SK-N-SH (cell line): ENCODE measurements around the gene LTK. TPM values are rescaled to one million over a fixed set of nuclear protein-coding genes. Genes with fewer than 3 reads are reported as not detected.

Source experiments
- CTCF ChIA-PET: fragments of 300-600, 350-600 bp; formaldehyde crosslinking; extraction: SDS; loops from one replicate; lab custom pipeline; 2021; lab: Yijun Ruan, JAX
- POLR2A ChIA-PET: fragments of 350-600 bp; sonication (Branson Sonifier 250); formaldehyde crosslinking; extraction: SDS; loops from one replicate; lab custom pipeline; 2020; ENCODE audit warnings: antibody characterized with exemption, inconsistent platforms; lab: Yijun Ruan, JAX
- DNase-seq: peaks from one replicate; pipeline ENCODE4 v3.0.0; 2012
- H2AFZ ChIP-seq: fragments of 200-600 bp; sonication (generic); 2 replicates; pipeline ENCODE4 v1.8.1; 2016; ENCODE audit warnings: antibody characterized with exemption, mild to moderate bottlenecking, low read depth
- H3F3A ChIP-seq: fragments of 200-600 bp; sonication (generic); replicated peaks from 2 replicates; pipeline ENCODE3; 2016; ENCODE audit warnings: antibody characterized with exemption, mild to moderate bottlenecking; ENCODE audit not compliant: insufficient read depth
- H3K27ac ChIP-seq, 2 experiments: fragments of 200-500 bp in 1 of 2; fragments of 200-600 bp in 1 of 2; sonication (Bioruptor generic) in 1 of 2; sonication (generic), shearing (Covaris generic) in 1 of 2; 2 replicates each; pipeline versions ENCODE4 v1.5.1 to v1.6.1; 2014 to 2016; ENCODE audit warnings: low read depth in 2 of 2, inconsistent platforms in 1 of 2, low read length in 1 of 2, mild to moderate bottlenecking in 1 of 2, mixed read lengths in 1 of 2
- H3K27me3 ChIP-seq: fragments of 200-600 bp; sonication (generic), shearing (Covaris generic); 2 replicates; pipeline ENCODE4 v1.6.1; 2016; ENCODE audit warnings: mixed run types; ENCODE audit not compliant: insufficient read depth
- H3K36me3 ChIP-seq, 2 experiments: fragments of 200-500 bp in 1 of 2; fragments of 200-600 bp in 1 of 2; sonication (Bioruptor generic) in 1 of 2; sonication (generic) in 1 of 2; replicated peaks in 1 of 2; 2 replicates each; pipeline versions ENCODE3 to v1.5.1; 2014 to 2016; ENCODE audit warnings: low read length in 1 of 2, mild to moderate bottlenecking in 1 of 2; ENCODE audit not compliant: insufficient read depth in 2 of 2, control insufficient read depth in 1 of 2
- H3K4me1 ChIP-seq, 2 experiments: fragments of 200-500 bp in 1 of 2; fragments of 200-600 bp in 1 of 2; sonication (Bioruptor generic) in 1 of 2; sonication (generic), shearing (Covaris generic) in 1 of 2; 2 replicates each; pipeline versions ENCODE4 v1.5.1 to v1.6.1; 2014 to 2016; ENCODE audit warnings: low read depth in 1 of 2, low read length in 1 of 2, mixed run types in 1 of 2; ENCODE audit not compliant: insufficient read depth in 2 of 2, control insufficient read depth in 1 of 2
- H3K4me2 ChIP-seq: fragments of 200-600 bp; sonication (generic), shearing (Covaris generic); 2 replicates; pipeline ENCODE4 v1.6.1; 2017; ENCODE audit warnings: mixed run types
- H3K4me3 ChIP-seq, 2 experiments: fragments of 200-500 bp in 1 of 2; fragments of 200-600 bp in 1 of 2; sonication (Bioruptor generic) in 1 of 2; sonication (generic), shearing (Covaris generic) in 1 of 2; 2 replicates each; pipeline versions ENCODE4 v1.5.1 to v1.8.1; 2014 to 2016; ENCODE audit warnings: low read depth in 2 of 2, inconsistent platforms in 1 of 2, low read length in 1 of 2, mild to moderate bottlenecking in 1 of 2, mixed read lengths in 1 of 2, moderate library complexity in 1 of 2
- H3K79me2 ChIP-seq: fragments of 200-600 bp; sonication (generic); 2 replicates; pipeline ENCODE4 v1.8.1; 2017; ENCODE audit warnings: mild to moderate bottlenecking; ENCODE audit not compliant: insufficient read depth
- H3K9ac ChIP-seq: fragments of 200-600 bp; sonication (generic); 2 replicates; pipeline ENCODE4 v1.6.1; 2017; ENCODE audit warnings: mixed run types
- H3K9me2 ChIP-seq: fragments of 200-600 bp; sonication (generic); 2 replicates; pipeline ENCODE4 v1.6.1; 2017; ENCODE audit warnings: mixed run types
- H3K9me3 ChIP-seq: fragments of 200-600 bp; sonication (generic); 2 replicates; pipeline ENCODE4 v1.6.1; 2017; ENCODE audit warnings: mixed run types, mild to moderate bottlenecking, moderate library complexity
- H4K20me1 ChIP-seq: fragments of 200-600 bp; sonication (generic); 2 replicates; pipeline ENCODE4 v1.6.1; 2017; ENCODE audit warnings: mild to moderate bottlenecking, mixed run types; ENCODE audit not compliant: insufficient read depth
- CHD2 ChIP-seq: fragments of 150-350 bp; IDR thresholded peaks from 2 replicates; pipeline ENCODE4 v1.6.1; 2018; ENCODE audit warnings: low read length; ENCODE audit not compliant: partially characterized antibody
- ELF1 ChIP-seq: IDR thresholded peaks from 2 replicates; pipeline ENCODE4 v1.4.0; 2012
- FOSL2 ChIP-seq: IDR thresholded peaks from 2 replicates; pipeline ENCODE4 v1.4.0; 2012; ENCODE audit warnings: low read depth, mild to moderate bottlenecking, moderate library complexity, borderline replicate concordance
- FOXM1 ChIP-seq: IDR thresholded peaks from 2 replicates; pipeline ENCODE4 v1.4.0; 2012; ENCODE audit warnings: low read depth, mild to moderate bottlenecking
- NRF1 ChIP-seq: IDR thresholded peaks from 2 replicates; pipeline ENCODE4 v1.6.1; 2012; ENCODE audit warnings: low read depth, mild to moderate bottlenecking, low read length
- POLR2AphosphoS5 ChIP-seq: IDR thresholded peaks from 2 replicates; pipeline ENCODE4 v1.6.1; 2012; ENCODE audit warnings: low read depth, low read length
- RAD21 ChIP-seq: IDR thresholded peaks from 2 replicates; pipeline ENCODE4 v1.6.1; 2012; ENCODE audit warnings: mild to moderate bottlenecking, low read length
- SMC3 ChIP-seq: IDR thresholded peaks from 2 replicates; pipeline ENCODE4 v1.6.1; 2012; ENCODE audit warnings: low read depth, low read length, improper control_type of control experiment
- TAF1 ChIP-seq: IDR thresholded peaks from 2 replicates; pipeline ENCODE4 v1.6.1; 2012; ENCODE audit warnings: low read depth, mild to moderate bottlenecking, low read length, moderate library complexity, borderline replicate concordance
- YY1 ChIP-seq: IDR thresholded peaks from 2 replicates; pipeline ENCODE4 v1.4.0; 2012; ENCODE audit warnings: low read depth, mild to moderate bottlenecking
- WGBS: methylation state at CpG from one replicate; pipeline ENCODE4 v1.1.6; 2017; ENCODE audit warnings: low lambda C conversion rate; 5-methylcytosine and 5-hydroxymethylcytosine counted together
- polyA plus RNA-seq, 3 experiments: library from polyadenylated mRNA; depleted of rRNA; stranded (reverse); fragments of >200 nt; gene quantifications; 2 replicates each; pipeline ENCODE4 v1.2.3, GENCODE V29; 2012
- TF ChIP-seq, protein P1 (sequence below): IDR thresholded peaks from 2 replicates; pipeline ENCODE4; 2012
- TF ChIP-seq, protein P2 (sequence below): fragments of 150-350 bp; IDR thresholded peaks from 2 replicates; pipeline ENCODE4 v1.6.1; 2017; ENCODE audit warnings: antibody characterized with exemption, low read length, low read depth, borderline replicate concordance
- TF ChIP-seq, protein P3 (sequence below): fragments of 150-350 bp; IDR thresholded peaks from 2 replicates; pipeline ENCODE4 v1.6.1; 2016; ENCODE audit warnings: mild to moderate bottlenecking, low read depth, low read length
- TF ChIP-seq, protein P4 (sequence below): IDR thresholded peaks from 2 replicates; pipeline ENCODE4 v1.4.0; 2012; ENCODE audit warnings: low read depth, borderline replicate concordance
- TF ChIP-seq, protein P5 (sequence below): fragments of 200-600 bp; sonication (generic); IDR thresholded peaks from 2 replicates; pipeline ENCODE4 v1.6.1; 2017; ENCODE audit warnings: antibody characterized with exemption, mild to moderate bottlenecking, moderate library complexity

Gene LTK
- polyA plus RNA-seq, 1 of the 3 experiments (the other 2 are of a cell fraction): 0.07 TPM

DNA sequence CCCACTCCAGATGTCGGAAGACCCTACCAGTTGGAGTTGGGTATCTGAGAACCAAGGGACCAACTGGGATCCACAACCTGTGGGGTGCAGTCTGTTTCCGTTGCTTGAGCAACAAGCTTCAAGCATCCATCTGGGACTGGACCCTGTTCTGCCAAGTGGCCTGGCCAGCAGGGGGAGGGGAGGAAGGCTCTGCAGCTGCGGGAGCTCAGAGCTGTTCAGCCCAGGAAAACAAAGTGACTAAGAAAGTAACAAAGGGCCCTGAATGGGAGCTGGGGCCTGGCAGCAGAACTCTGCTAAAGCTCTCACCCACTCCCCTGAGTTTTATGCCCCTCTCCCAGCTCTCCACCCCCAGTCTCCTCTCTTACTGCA lies 48.1 kb upstream of the LTK start:
- CTCF ChIA-PET: interaction anchor here (0.8 to 3.3 kb wide), 6 partner anchors 9 to 250 kb away, joined by 3 to 10 read pairs (median 7); no protein-coding TSS in a partner anchor
- H3K27ac ChIP-seq: no peak overlapping the region
- no peak for DNase-seq

DNA sequence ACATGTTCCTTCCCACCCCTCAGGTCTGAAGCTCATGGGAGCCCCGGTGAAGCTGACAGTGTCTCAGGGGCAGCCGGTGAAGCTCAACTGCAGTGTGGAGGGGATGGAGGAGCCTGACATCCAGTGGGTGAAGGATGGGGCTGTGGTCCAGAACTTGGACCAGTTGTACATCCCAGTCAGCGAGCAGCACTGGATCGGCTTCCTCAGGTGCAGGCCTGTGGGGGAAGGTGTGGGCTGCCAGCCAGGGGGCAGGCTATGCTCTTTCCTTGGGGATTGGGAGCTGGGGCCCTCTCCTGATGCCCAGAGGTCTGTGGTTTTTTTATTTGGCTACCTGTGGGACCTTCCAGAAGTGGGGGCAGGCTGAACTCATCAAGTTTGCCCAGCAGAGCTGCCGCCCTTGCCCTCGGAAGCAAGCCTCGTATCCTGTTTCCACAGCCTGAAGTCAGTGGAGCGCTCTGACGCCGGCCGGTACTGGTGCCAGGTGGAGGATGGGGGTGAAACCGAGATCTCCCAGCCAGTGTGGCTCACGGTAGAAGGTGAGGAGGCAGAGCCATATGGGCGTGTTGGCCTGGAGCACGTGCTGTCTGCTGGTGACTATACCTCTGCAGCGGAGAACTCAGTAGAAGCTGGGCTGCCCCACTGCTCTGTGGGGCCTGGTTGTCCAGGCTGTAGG lies 47.6 kb upstream of the LTK start:
- no peaks in the 10 kb centered on the region for H3K79me2 ChIP-seq
- no peak overlapping the region for H2AFZ ChIP-seq
- no peaks in the 10 kb centered on the region for H3K9me2 ChIP-seq
- H3K9ac ChIP-seq: no peak overlapping the region
- no peak overlapping the region for H3K4me2 ChIP-seq
- peaks cover 4 to 35% of the 10 kb centered on the region in 2 experiments; a peak in 3 of 4 replicates for H3K4me1 ChIP-seq
- no peaks in the 10 kb centered on the region for H3K9me3 ChIP-seq
- peaks cover 23% of the 10 kb centered on the region for H3F3A ChIP-seq
- H3K27ac ChIP-seq: no peak overlapping the region
- WGBS: 98% methylated on average over 13 of the region's 16 CpGs
- H3K4me3 ChIP-seq: no peak overlapping the region
- ChIA-PET CTCF (interaction anchor here (0.8 to 3.3 kb wide), 6 partner anchors 9 to 251 kb away, joined by 3 to 10 read pairs (median 7); no protein-coding TSS in a partner anchor), POLR2A (interaction anchor here (0.9 kb wide), 1 partner anchor 17 kb away, joined by 3 read pairs; the partner anchor contains the start of gene RPAP1)
- DNase-seq: no peak
- no peaks in the 10 kb centered on the region for H3K27me3 ChIP-seq
- H4K20me1 ChIP-seq: no peaks in the 10 kb centered on the region
- H3K36me3 ChIP-seq: no peaks in the 10 kb centered on the region
- TF ChIP-seq TAF1: no peak
- no peak for TF ChIP-seq POLR2AphosphoS5
- TF ChIP-seq ELF1: no peak
- TF ChIP-seq, protein P1, sequence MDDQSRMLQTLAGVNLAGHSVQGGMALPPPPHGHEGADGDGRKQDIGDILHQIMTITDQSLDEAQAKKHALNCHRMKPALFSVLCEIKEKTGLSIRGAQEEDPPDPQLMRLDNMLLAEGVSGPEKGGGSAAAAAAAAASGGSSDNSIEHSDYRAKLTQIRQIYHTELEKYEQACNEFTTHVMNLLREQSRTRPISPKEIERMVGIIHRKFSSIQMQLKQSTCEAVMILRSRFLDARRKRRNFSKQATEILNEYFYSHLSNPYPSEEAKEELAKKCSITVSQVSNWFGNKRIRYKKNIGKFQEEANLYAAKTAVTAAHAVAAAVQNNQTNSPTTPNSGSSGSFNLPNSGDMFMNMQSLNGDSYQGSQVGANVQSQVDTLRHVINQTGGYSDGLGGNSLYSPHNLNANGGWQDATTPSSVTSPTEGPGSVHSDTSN: no peak
- TF ChIP-seq, protein P2, sequence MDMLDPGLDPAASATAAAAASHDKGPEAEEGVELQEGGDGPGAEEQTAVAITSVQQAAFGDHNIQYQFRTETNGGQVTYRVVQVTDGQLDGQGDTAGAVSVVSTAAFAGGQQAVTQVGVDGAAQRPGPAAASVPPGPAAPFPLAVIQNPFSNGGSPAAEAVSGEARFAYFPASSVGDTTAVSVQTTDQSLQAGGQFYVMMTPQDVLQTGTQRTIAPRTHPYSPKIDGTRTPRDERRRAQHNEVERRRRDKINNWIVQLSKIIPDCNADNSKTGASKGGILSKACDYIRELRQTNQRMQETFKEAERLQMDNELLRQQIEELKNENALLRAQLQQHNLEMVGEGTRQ: no peak
- no peak for TF ChIP-seq YY1
- TF ChIP-seq FOSL2: no peak
- TF ChIP-seq NRF1: no peak
- TF ChIP-seq, protein P3, sequence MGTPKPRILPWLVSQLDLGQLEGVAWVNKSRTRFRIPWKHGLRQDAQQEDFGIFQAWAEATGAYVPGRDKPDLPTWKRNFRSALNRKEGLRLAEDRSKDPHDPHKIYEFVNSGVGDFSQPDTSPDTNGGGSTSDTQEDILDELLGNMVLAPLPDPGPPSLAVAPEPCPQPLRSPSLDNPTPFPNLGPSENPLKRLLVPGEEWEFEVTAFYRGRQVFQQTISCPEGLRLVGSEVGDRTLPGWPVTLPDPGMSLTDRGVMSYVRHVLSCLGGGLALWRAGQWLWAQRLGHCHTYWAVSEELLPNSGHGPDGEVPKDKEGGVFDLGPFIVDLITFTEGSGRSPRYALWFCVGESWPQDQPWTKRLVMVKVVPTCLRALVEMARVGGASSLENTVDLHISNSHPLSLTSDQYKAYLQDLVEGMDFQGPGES: no peak
- no peak for TF ChIP-seq RAD21
- no peak for TF ChIP-seq CHD2
- no peak for TF ChIP-seq SMC3
- no peak for TF ChIP-seq FOXM1
- TF ChIP-seq, protein P4, sequence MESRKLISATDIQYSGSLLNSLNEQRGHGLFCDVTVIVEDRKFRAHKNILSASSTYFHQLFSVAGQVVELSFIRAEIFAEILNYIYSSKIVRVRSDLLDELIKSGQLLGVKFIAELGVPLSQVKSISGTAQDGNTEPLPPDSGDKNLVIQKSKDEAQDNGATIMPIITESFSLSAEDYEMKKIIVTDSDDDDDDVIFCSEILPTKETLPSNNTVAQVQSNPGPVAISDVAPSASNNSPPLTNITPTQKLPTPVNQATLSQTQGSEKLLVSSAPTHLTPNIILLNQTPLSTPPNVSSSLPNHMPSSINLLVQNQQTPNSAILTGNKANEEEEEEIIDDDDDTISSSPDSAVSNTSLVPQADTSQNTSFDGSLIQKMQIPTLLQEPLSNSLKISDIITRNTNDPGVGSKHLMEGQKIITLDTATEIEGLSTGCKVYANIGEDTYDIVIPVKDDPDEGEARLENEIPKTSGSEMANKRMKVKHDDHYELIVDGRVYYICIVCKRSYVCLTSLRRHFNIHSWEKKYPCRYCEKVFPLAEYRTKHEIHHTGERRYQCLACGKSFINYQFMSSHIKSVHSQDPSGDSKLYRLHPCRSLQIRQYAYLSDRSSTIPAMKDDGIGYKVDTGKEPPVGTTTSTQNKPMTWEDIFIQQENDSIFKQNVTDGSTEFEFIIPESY: no peak

More for the DNA sequence above, 48.1 kb upstream of the LTK start:
- TF ChIP-seq, protein P5, sequence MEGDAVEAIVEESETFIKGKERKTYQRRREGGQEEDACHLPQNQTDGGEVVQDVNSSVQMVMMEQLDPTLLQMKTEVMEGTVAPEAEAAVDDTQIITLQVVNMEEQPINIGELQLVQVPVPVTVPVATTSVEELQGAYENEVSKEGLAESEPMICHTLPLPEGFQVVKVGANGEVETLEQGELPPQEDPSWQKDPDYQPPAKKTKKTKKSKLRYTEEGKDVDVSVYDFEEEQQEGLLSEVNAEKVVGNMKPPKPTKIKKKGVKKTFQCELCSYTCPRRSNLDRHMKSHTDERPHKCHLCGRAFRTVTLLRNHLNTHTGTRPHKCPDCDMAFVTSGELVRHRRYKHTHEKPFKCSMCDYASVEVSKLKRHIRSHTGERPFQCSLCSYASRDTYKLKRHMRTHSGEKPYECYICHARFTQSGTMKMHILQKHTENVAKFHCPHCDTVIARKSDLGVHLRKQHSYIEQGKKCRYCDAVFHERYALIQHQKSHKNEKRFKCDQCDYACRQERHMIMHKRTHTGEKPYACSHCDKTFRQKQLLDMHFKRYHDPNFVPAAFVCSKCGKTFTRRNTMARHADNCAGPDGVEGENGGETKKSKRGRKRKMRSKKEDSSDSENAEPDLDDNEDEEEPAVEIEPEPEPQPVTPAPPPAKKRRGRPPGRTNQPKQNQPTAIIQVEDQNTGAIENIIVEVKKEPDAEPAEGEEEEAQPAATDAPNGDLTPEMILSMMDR: 0 out of 2 replicates have a peak, but pooled peaks have one; percentile 8
- TF ChIP-seq, protein P1: no peak
- TF ChIP-seq, all 33 proteins: peak for 1
- peaks cover 4 to 37% of the 10 kb centered on the region in 2 experiments; a peak in 3 of 4 replicates for H3K4me1 ChIP-seq
- H3F3A ChIP-seq: peaks cover 20% of the 10 kb centered on the region
- WGBS: no CpG with 5 or more reads among the region's 3 CpGs
- no peaks in the 10 kb centered on the region for H4K20me1 ChIP-seq
- H3K79me2 ChIP-seq: no peaks in the 10 kb centered on the region
- no peak overlapping the region for H2AFZ ChIP-seq
- H3K9me2 ChIP-seq: no peaks in the 10 kb centered on the region
- H3K4me2 ChIP-seq: no peak overlapping the region
- POLR2A ChIA-PET: no interaction called here
- no peaks in the 10 kb centered on the region for H3K36me3 ChIP-seq
- no peaks in the 10 kb centered on the region for H3K27me3 ChIP-seq
- H3K9me3 ChIP-seq: no peaks in the 10 kb centered on the region
- H3K9ac ChIP-seq: no peak overlapping the region
- no peak overlapping the region for H3K4me3 ChIP-seq
